CD14-positive monocyte (primary cell): ENCODE results near the gene KHK. TPM values are rescaled to one million over a fixed set of nuclear protein-coding genes. Genes with fewer than 3 reads are reported as not detected.

ENCODE experiments used
- DNase-seq, 3 donors: peaks; one replicate each; pipeline ENCODE4 v3.0.0-alpha.2; 2011 to 2022
- H2AFZ ChIP-seq: 2 replicates; pipeline ENCODE4 v1.6.0; 2012; ENCODE audit warnings: mild to moderate bottlenecking, low read depth, low read length, inconsistent platforms; ENCODE audit not compliant: insufficient read depth, poor library complexity, severe bottlenecking
- H3K27ac ChIP-seq, 2 donors: 1 replicate in 1 of 2; 2 replicates in 1 of 2; pipeline ENCODE4 v1.5.1; 2012 to 2013; ENCODE audit warnings: low read length in 2 of 2, control low read depth in 1 of 2, inconsistent platforms in 1 of 2, low read depth in 1 of 2, mild to moderate bottlenecking in 1 of 2
- H3K27me3 ChIP-seq, 2 donors: one replicate each; pipeline versions ENCODE4 v1.6.0 to v1.6.1; 2011 to 2013; ENCODE audit warnings: low read length in 2 of 2; ENCODE audit not compliant: control insufficient read depth in 2 of 2, insufficient read depth in 2 of 2
- H3K36me3 ChIP-seq, 2 donors: replicated peaks in 1 of 2; 1 replicate in 1 of 2; 2 replicates in 1 of 2; pipeline versions ENCODE4 v1.5.1 to v1.6.1; 2012 to 2013; ENCODE audit warnings: low read length in 2 of 2, control low read depth in 1 of 2, inconsistent platforms in 1 of 2, mild to moderate bottlenecking in 1 of 2; ENCODE audit not compliant: insufficient read depth in 2 of 2, control insufficient read depth in 1 of 2
- H3K4me1 ChIP-seq, 2 donors: 1 replicate in 1 of 2; 2 replicates in 1 of 2; pipeline versions ENCODE4 v1.5.1 to v1.6.1; 2012 to 2013; ENCODE audit warnings: low read length in 2 of 2, control low read depth in 1 of 2, inconsistent platforms in 1 of 2, mild to moderate bottlenecking in 1 of 2, moderate library complexity in 1 of 2; ENCODE audit not compliant: insufficient read depth in 2 of 2, control insufficient read depth in 1 of 2
- H3K4me2 ChIP-seq: replicated peaks from 2 replicates; pipeline ENCODE3; 2012; ENCODE audit warnings: low read length, moderate library complexity, mild to moderate bottlenecking; ENCODE audit not compliant: poor library complexity, severe bottlenecking; ENCODE audit errors: extremely low read depth
- H3K4me3 ChIP-seq, 3 experiments: fragments of 200-600 bp in 1 of 3; sonication (generic) in 1 of 3; replicated peaks in 1 of 3; 1 replicate in 2 of 3; 2 replicates in 1 of 3; pipeline ENCODE4 v1.5.1; 2011 to 2013; ENCODE audit warnings: low read length in 3 of 3, mild to moderate bottlenecking in 3 of 3, control low read depth in 2 of 3, low read depth in 2 of 3, inconsistent platforms in 1 of 3, moderate library complexity in 1 of 3
- H3K79me2 ChIP-seq: 2 replicates; pipeline ENCODE4 v1.6.0; 2012; ENCODE audit warnings: mild to moderate bottlenecking, control low read depth, inconsistent platforms, low read length, moderate library complexity; ENCODE audit not compliant: insufficient read depth
- H3K9ac ChIP-seq: 2 replicates; pipeline ENCODE4 v1.6.0; 2017; ENCODE audit warnings: low read length, mild to moderate bottlenecking; ENCODE audit not compliant: insufficient read depth, poor library complexity, severe bottlenecking
- H3K9me3 ChIP-seq, 2 donors: replicated peaks in 1 of 2; 1 replicate in 1 of 2; 2 replicates in 1 of 2; pipeline versions ENCODE4 v1.5.1 to v1.6.1; 2012 to 2013; ENCODE audit warnings: low read length in 2 of 2, control low read depth in 1 of 2; ENCODE audit not compliant: control insufficient read depth in 1 of 2, insufficient read depth in 1 of 2
- H4K20me1 ChIP-seq: 2 replicates; pipeline ENCODE4 v1.6.0; 2012; ENCODE audit warnings: mild to moderate bottlenecking, low read length, control low read depth, moderate library complexity; ENCODE audit not compliant: insufficient read depth
- H3K27ac Mint-ChIP-seq, 7 donors: one replicate each; pipeline ENCODE4 v1.8.0; 2020; ENCODE audit warnings: mild to moderate bottlenecking in 7 of 7, mixed read lengths in 7 of 7, moderate library complexity in 6 of 7, inconsistent platforms in 2 of 7
- H3K27me3 Mint-ChIP-seq, 3 donors: one replicate each; pipeline ENCODE4 v1.8.0; 2021 to 2022; ENCODE audit warnings: low read depth in 3 of 3, mild to moderate bottlenecking in 3 of 3, mixed read lengths in 3 of 3, moderate library complexity in 3 of 3, inconsistent platforms in 1 of 3
- H3K36me3 Mint-ChIP-seq, 2 donors: one replicate each; pipeline ENCODE4 v1.8.0; 2020; ENCODE audit warnings: mixed read lengths in 2 of 2, inconsistent platforms in 1 of 2, mild to moderate bottlenecking in 1 of 2
- H3K4me1 Mint-ChIP-seq: one replicate; pipeline ENCODE4 v1.8.0; 2020; ENCODE audit warnings: mild to moderate bottlenecking, mixed read lengths
- H3K4me3 Mint-ChIP-seq, 2 donors: one replicate each; pipeline ENCODE4 v1.8.0; 2020; ENCODE audit warnings: mild to moderate bottlenecking in 2 of 2, mixed read lengths in 2 of 2, moderate library complexity in 1 of 2
- H3K9me3 Mint-ChIP-seq, 7 donors: one replicate each; pipeline ENCODE4 v1.8.0; 2020 to 2022; ENCODE audit warnings: mixed read lengths in 7 of 7, mild to moderate bottlenecking in 6 of 7, moderate library complexity in 6 of 7, inconsistent platforms in 2 of 7
- CTCF ChIP-seq: fragments of 200-600 bp; IDR thresholded peaks from one replicate; pipeline ENCODE4 v1.8.0; 2022; ENCODE audit warnings: antibody characterized with exemption, mild to moderate bottlenecking
- WGBS: methylation state at CpG from one replicate; pipeline ENCODE4 v1.1.5; 2013; ENCODE audit warnings: missing lambda C conversion rate; ENCODE audit not compliant: insufficient coverage; 5-methylcytosine and 5-hydroxymethylcytosine counted together
- intact Hi-C, 2 donors: fragments of 100-400 bp; cut with micrococcal nuclease; formaldehyde crosslinking; loops; one replicate each; pipeline versions ENCODE4 v1.15.0 to v1.15.1; 2023
- polyA plus RNA-seq, 3 donors: library from polyadenylated mRNA; depleted of rRNA in 1 of 3; unstranded in 2 of 3; stranded (reverse) in 1 of 3; fragments of 300-500 nt in 2 of 3; fragments of >200 nt in 1 of 3; fragmentation: Illumina TruSeq in 2 of 3; gene quantifications; 1 replicate in 2 of 3; 2 replicates in 1 of 3; pipeline ENCODE4 v1.2.3, GENCODE V29; 2012 to 2021

The KHK gene
- polyA plus RNA-seq, 3 donors = 3.4 to 7.3 (median 6.6) TPM

GRCh38 chr2:27148801-27149439 lies 62.3 kb downstream of the KHK start, which contains the start of gene TCF23:
Gene TCF23, plus strand, starts transcription at chr2:27149004. Its CDS starts 130 bp downstream, at chr2:27149134.
- no peak within 1 kb of the TSS for H3K9ac ChIP-seq
- H3K9me3 ChIP-seq = no peaks in the 10 kb centered on the region
- no peak within 1 kb of the TSS for H3K4me3 ChIP-seq
- no peak within 1 kb of the TSS for H2AFZ ChIP-seq
- no peaks in the 10 kb centered on the region for H4K20me1 ChIP-seq
- WGBS = 88% methylated on average over 8 of the region's 12 CpGs
- intact Hi-C loops = no loop called here
- Mint-ChIP-seq H3K9me3 (peaks cover 0 to 2% (median 0%) of the 10 kb centered on the region in 7 donors), H3K4me1 (no peaks in the 10 kb centered on the region), H3K4me3 (no peak within 1 kb of the TSS), H3K27ac (no peak within 1 kb of the TSS), H3K27me3 (peaks cover 0 to 15% (median 8%) of the 10 kb centered on the region in 3 donors), H3K36me3 (no peaks in the 10 kb centered on the region)
- H3K36me3 ChIP-seq = no peaks in the 10 kb centered on the region
- DNase-seq = no peak
- no peaks in the 10 kb centered on the region for H3K27me3 ChIP-seq
- H3K4me2 ChIP-seq = no peak within 1 kb of the TSS
- no peaks in the 10 kb centered on the region for H3K79me2 ChIP-seq
- H3K27ac ChIP-seq = no peak within 1 kb of the TSS
- TF ChIP-seq CTCF = no peak
- no peaks in the 10 kb centered on the region for H3K4me1 ChIP-seq

- no peak overlapping the region for H3K27ac ChIP-seq
- peaks cover 0 to 2% (median 0%) of the 10 kb centered on the region in 7 donors for H3K9me3 Mint-ChIP-seq
- no peak for DNase-seq
- H2AFZ ChIP-seq = no peak overlapping the region
- H3K4me2 ChIP-seq = no peak overlapping the region
- H3K4me3 ChIP-seq = no peak overlapping the region
- no peak overlapping the region for H3K27ac Mint-ChIP-seq
- WGBS = 92% methylated on average over 20 of the region's 29 CpGs
- H3K4me1 ChIP-seq = no peaks in the 10 kb centered on the region
- H3K36me3 Mint-ChIP-seq = no peaks in the 10 kb centered on the region
- no peak overlapping the region for H3K9ac ChIP-seq
- no peaks in the 10 kb centered on the region for H4K20me1 ChIP-seq
- no peaks in the 10 kb centered on the region for H3K9me3 ChIP-seq
- H3K36me3 ChIP-seq = no peaks in the 10 kb centered on the region
- H3K4me1 Mint-ChIP-seq = no peaks in the 10 kb centered on the region
- H3K4me3 Mint-ChIP-seq = no peak overlapping the region
- no peaks in the 10 kb centered on the region for H3K27me3 ChIP-seq
- intact Hi-C loops = no loop called here
- H3K79me2 ChIP-seq = no peaks in the 10 kb centered on the region
- peaks cover 0 to 9% (median 2%) of the 10 kb centered on the region in 3 donors for H3K27me3 Mint-ChIP-seq
- no peak for TF ChIP-seq CTCF
Observed at GRCh38 chr2:27149570-27150405, 63.2 kb downstream of the KHK start.

Other genes with a start within 250 kb of the KHK start
- gene DPYSL5, start 238.6 kb upstream of the KHK start, polyA plus RNA-seq = not detected
- gene MAPRE3, start 116.1 kb upstream of the KHK start, polyA plus RNA-seq = 10 to 100 TPM in 1 of 3 donors, 1 to 10 TPM in 2; 2.4 to 14.4 (median 3.5) TPM
- gene TMEM214, start 53.8 kb upstream of the KHK start, polyA plus RNA-seq = 10 to 100 TPM; 18.3 to 61.7 (median 26.9) TPM
- 1 to 10 TPM; 4.4 to 4.8 (median 4.6) TPM for gene AGBL5, start 35.1 kb upstream of the KHK start, polyA plus RNA-seq
- gene OST4, start 15.1 kb upstream of the KHK start, polyA plus RNA-seq = 100 to 1,000 TPM; 209 to 635 (median 615) TPM
- 1 to 10 TPM in 1 of 3 donors, under 1 TPM in 2; 0.43 to 1.0 (median 0.44) TPM for gene EMILIN1, start 8.2 kb upstream of the KHK start, polyA plus RNA-seq
- not detected for gene CGREF1, start 32.4 kb downstream of the KHK start, polyA plus RNA-seq
- gene ABHD1, start 37.0 kb downstream of the KHK start, polyA plus RNA-seq = 1 to 10 TPM in 1 of 3 donors, under 1 TPM in 2; 0.08 to 1.2 (median 0.25) TPM
- gene PREB, start 47.9 kb downstream of the KHK start, polyA plus RNA-seq = 10 to 100 TPM; 70.0 to 78.2 (median 71.7) TPM
- gene PRR30, start 52.6 kb downstream of the KHK start, polyA plus RNA-seq = not detected
- gene TCF23, start 62.2 kb downstream of the KHK start, polyA plus RNA-seq = not detected
- 100 to 1,000 TPM; 120 to 298 (median 287) TPM for gene ATRAID, start 125.3 kb downstream of the KHK start, polyA plus RNA-seq
- gene SLC5A6, start 125.5 kb downstream of the KHK start, polyA plus RNA-seq = 10 to 100 TPM in 2 of 3 donors, 1 to 10 TPM in 1; 8.1 to 21.7 (median 10.2) TPM
- gene CAD, start 130.6 kb downstream of the KHK start, polyA plus RNA-seq = 10 to 100 TPM in 1 of 3 donors, 1 to 10 TPM in 1, under 1 TPM in 1; 0.71 to 17.3 (median 1.7) TPM
- gene SLC30A3, start 176.3 kb downstream of the KHK start, polyA plus RNA-seq = under 1 TPM in 1 of 3 donors, not detected in 2; 0.08 TPM
- not detected for gene DNAJC5G, start 188.7 kb downstream of the KHK start, polyA plus RNA-seq
- not detected for gene TRIM54, start 195.7 kb downstream of the KHK start, polyA plus RNA-seq
- 1 to 10 TPM in 1 of 3 donors, under 1 TPM in 2; 0.39 to 2.2 (median 0.60) TPM for gene UCN, start 221.7 kb downstream of the KHK start, polyA plus RNA-seq
- gene MPV17, start 236.3 kb downstream of the KHK start, polyA plus RNA-seq = 100 to 1,000 TPM; 136 to 160 (median 160) TPM